Progenitor cell of endocrine pancreas (in vitro differentiated cells): ENCODE data around the gene INPP4A. TPM values are rescaled to one million over a fixed set of nuclear protein-coding genes. Genes with fewer than 3 reads are reported as not detected.

Experiments
- DNase-seq: peaks from one replicate; pipeline ENCODE4 v3.0.0; 2021; ENCODE audit warnings: low spot score; ENCODE audit not compliant: unreplicated experiment
- H3K27ac Mint-ChIP-seq: 2 replicates; pipeline ENCODE4 v1.8.0; 2021; ENCODE audit warnings: mild to moderate bottlenecking, moderate library complexity, mixed read lengths
- H3K27me3 Mint-ChIP-seq: 2 replicates; pipeline ENCODE4 v1.8.0; 2021; ENCODE audit warnings: mixed read lengths
- H3K36me3 Mint-ChIP-seq: 2 replicates; pipeline ENCODE4 v1.8.0; 2022; ENCODE audit warnings: mixed read lengths; ENCODE audit not compliant: insufficient read depth
- H3K4me1 Mint-ChIP-seq: 2 replicates; pipeline ENCODE4 v1.8.0; 2021; ENCODE audit warnings: low read depth, mixed read lengths
- H3K4me3 Mint-ChIP-seq: 2 replicates; pipeline ENCODE4 v1.8.0; 2021; ENCODE audit warnings: low read depth, mild to moderate bottlenecking, moderate library complexity, mixed read lengths
- H3K9me3 Mint-ChIP-seq: 2 replicates; pipeline ENCODE4 v1.8.0; 2021; ENCODE audit warnings: low read depth, mixed read lengths
- long read RNA-seq: library from polyadenylated mRNA; unstranded; transcript quantifications from one replicate; pipeline ENCODE4 v2.0.0, GENCODE V29; 2020
- total RNA-seq: library from RNA; stranded (reverse); gene quantifications from 2 replicates; pipeline ENCODE4 v1.2.1, GENCODE V29; 2021
- TF ChIP-seq, protein P1 (sequence below): fragments of 200-600 bp; sonication (generic); IDR thresholded peaks from one replicate; pipeline ENCODE4 v1.5.0; 2021; ENCODE audit warnings: antibody characterized with exemption, mild to moderate bottlenecking; ENCODE audit not compliant: unreplicated experiment

Gene INPP4A
- total RNA-seq: 30.5 and 33.0 TPM in 2 replicates
- long read RNA-seq, partial matches to known transcripts: 7 of 9 reads
- long read RNA-seq, other reads (novel, unspliced or antisense): 2 of 9 reads

DNA sequence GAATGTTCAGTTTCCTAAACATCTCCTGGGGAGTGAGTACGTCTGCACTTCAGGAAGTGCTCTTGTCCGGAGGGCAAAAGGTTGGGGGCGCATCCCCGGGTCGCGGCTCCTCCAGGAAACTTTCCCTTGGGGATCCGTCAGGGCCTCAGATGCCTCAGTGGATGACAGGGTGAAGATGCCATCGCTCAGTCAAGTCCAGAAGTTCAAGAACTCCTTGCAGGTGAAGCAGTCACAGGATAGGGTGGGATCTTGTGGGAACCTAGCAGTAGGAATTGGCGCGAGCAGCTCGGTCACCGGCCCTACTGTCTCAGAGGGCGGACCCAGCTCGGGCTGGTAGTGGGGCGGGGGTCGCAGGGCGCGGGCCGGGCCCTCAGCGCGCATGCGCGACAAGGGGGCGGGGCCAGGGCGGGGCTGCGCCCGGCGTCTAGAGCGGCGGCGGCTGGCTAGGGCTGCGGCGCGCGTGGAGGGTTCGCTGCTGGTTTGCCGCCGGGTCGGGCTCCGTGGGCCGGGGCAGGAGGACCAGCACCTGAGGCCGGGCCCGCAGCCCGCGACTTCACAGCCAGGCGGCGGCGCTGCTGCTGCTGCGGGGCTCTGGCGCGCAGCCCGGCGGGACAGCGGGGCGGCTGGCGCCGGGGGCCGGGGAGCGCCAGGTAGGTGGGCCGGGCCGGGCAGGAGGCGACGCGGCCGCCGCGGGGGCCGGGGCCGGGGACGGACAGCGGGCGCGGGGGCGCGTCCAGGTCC is at the start of gene INPP4A:
TSS of gene INPP4A (plus strand) at position 423 of the 741 bp plus-strand sequence. CDS start 75,191 bp downstream, outside the sequence.
- Mint-ChIP-seq H3K36me3 (peaks cover 1% of the 10 kb centered on the region), H3K4me1 (peaks cover 39% of the 10 kb centered on the region), H3K9me3 (peaks cover 3% of the 10 kb centered on the region), H3K27ac (peak within 1 kb of the TSS; percentile 91), H3K4me3 (peak within 1 kb of the TSS; percentile 92), H3K27me3 (no peaks in the 10 kb centered on the region)
- peak; percentile 85 for DNase-seq
- TF ChIP-seq, protein P1, sequence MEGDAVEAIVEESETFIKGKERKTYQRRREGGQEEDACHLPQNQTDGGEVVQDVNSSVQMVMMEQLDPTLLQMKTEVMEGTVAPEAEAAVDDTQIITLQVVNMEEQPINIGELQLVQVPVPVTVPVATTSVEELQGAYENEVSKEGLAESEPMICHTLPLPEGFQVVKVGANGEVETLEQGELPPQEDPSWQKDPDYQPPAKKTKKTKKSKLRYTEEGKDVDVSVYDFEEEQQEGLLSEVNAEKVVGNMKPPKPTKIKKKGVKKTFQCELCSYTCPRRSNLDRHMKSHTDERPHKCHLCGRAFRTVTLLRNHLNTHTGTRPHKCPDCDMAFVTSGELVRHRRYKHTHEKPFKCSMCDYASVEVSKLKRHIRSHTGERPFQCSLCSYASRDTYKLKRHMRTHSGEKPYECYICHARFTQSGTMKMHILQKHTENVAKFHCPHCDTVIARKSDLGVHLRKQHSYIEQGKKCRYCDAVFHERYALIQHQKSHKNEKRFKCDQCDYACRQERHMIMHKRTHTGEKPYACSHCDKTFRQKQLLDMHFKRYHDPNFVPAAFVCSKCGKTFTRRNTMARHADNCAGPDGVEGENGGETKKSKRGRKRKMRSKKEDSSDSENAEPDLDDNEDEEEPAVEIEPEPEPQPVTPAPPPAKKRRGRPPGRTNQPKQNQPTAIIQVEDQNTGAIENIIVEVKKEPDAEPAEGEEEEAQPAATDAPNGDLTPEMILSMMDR: peak; percentile 20

- H3K27me3 Mint-ChIP-seq: peaks cover 6% of the 10 kb centered on the region
- no peaks in the 10 kb centered on the region for H3K4me1 Mint-ChIP-seq
- TF ChIP-seq, protein P1: no peak
- H3K27ac Mint-ChIP-seq: no peak overlapping the region
- no peak overlapping the region for H3K4me3 Mint-ChIP-seq
- no peak for DNase-seq
- no peaks in the 10 kb centered on the region for H3K36me3 Mint-ChIP-seq
- H3K9me3 Mint-ChIP-seq: no peaks in the 10 kb centered on the region
These were observed 48.7 kb upstream of the INPP4A start for GRCh38 chr2:98395977-98396376.

GRCh38 chr2:98396745-98397355 is 47.8 kb upstream of the INPP4A start:
- H3K4me3 Mint-ChIP-seq: no peak overlapping the region
- peaks cover 10% of the 10 kb centered on the region for H3K27me3 Mint-ChIP-seq
- H3K9me3 Mint-ChIP-seq: no peaks in the 10 kb centered on the region
- no peak overlapping the region for H3K27ac Mint-ChIP-seq
- no peak for DNase-seq
- H3K36me3 Mint-ChIP-seq: no peaks in the 10 kb centered on the region
- H3K4me1 Mint-ChIP-seq: no peaks in the 10 kb centered on the region
- TF ChIP-seq, protein P1: no peak

DNA sequence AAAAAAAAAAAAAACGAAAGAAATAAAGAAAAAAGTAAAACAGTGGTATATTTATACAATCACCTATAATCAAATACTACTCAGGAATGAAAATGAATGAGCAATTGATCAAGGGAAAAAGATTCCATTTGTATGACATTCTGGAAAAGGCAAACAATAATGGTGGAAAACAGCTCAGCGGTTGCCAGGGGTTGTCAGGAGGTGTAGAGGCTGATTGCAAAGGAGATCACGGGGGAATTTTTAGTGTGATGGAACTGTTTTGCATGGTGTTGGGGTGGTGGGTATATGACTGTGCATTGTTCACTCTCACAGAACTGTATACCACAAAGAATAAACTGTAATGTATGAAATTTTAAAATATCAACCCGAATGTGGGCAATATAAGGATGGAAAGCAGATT is 45.5 kb upstream of the INPP4A start:
- no peaks in the 10 kb centered on the region for H3K36me3 Mint-ChIP-seq
- H3K9me3 Mint-ChIP-seq: no peaks in the 10 kb centered on the region
- H3K27ac Mint-ChIP-seq: no peak overlapping the region
- TF ChIP-seq, protein P1: no peak
- H3K27me3 Mint-ChIP-seq: peaks cover 10% of the 10 kb centered on the region
- no peaks in the 10 kb centered on the region for H3K4me1 Mint-ChIP-seq
- DNase-seq: no peak
- no peak overlapping the region for H3K4me3 Mint-ChIP-seq

GRCh38 chr2:98403878-98404277 is 40.8 kb upstream of the INPP4A start:
- no peaks in the 10 kb centered on the region for H3K4me1 Mint-ChIP-seq
- no peaks in the 10 kb centered on the region for H3K9me3 Mint-ChIP-seq
- TF ChIP-seq, protein P1: no peak
- no peak for DNase-seq
- H3K27ac Mint-ChIP-seq: no peak overlapping the region
- H3K4me3 Mint-ChIP-seq: no peak overlapping the region
- H3K36me3 Mint-ChIP-seq: no peaks in the 10 kb centered on the region
- H3K27me3 Mint-ChIP-seq: peaks cover 4% of the 10 kb centered on the region
